Measurements from ENCODE around the gene DIAPH2. TPM values are rescaled to one million over a fixed set of nuclear protein-coding genes. Genes with fewer than 3 reads are reported as not detected.
A peak's percentile ranks its signal among the peaks of the same experiment; 100 is the strongest.

The DIAPH2 gene
- total RNA-seq, 1 experiment from 2014 or later = 10.4 TPM

- BruUV-seq (replicated peaks) = no TSS peak
- POLR2A ChIA-PET (ENCODE audit: low non-redundant PET) = no interaction called here
These were observed 762.7 kb downstream of the DIAPH2 start for GRCh38 chrX:97447306-97447705.

GRCh38 chrX:97452283-97452682 lies 767.6 kb downstream of the DIAPH2 start:
- Histone ChIP-seq H3K27me3 (replicated peaks; ENCODE audit: insufficient read depth, low read depth, low read length, poor library complexity) (peaks cover 4% of the 10 kb centered on the region), H3K4me3 (ENCODE audit: low read depth, low read length, poor library complexity, severe bottlenecking) (no peak overlapping the region), H3K27ac (ENCODE audit: low read depth, low read length, poor library complexity, severe bottlenecking) (no peak overlapping the region), H3K9me3 (ENCODE audit: low read depth, low read length, poor library complexity, severe bottlenecking) (no peaks in the 10 kb centered on the region), H3K4me1 (ENCODE audit: insufficient read depth, low read length, poor library complexity, severe bottlenecking) (no peaks in the 10 kb centered on the region), H3K36me3 (ENCODE audit: insufficient read depth, low read length, poor library complexity, severe bottlenecking) (no peaks in the 10 kb centered on the region)
- ChIA-PET CTCF (no interaction called here), POLR2A (ENCODE audit: low non-redundant PET) (no interaction called here)
- TF ChIP-seq EZH2 (IDR thresholded peaks at IDR 0.05; ENCODE audit: borderline replicate concordance, low read depth, low read length, poor library complexity, severe bottlenecking) (no peak), CTCF (conservative IDR thresholded peaks at IDR 0.05; ENCODE audit: low read depth, low read length) (no peak)
- intact Hi-C loops (cut with micrococcal nuclease; ENCODE audit: unreplicated experiment) = no loop called here
- no TSS peak for BruUV-seq (replicated peaks)
- no peak for DNase-seq (ENCODE audit: low spot score)

More at GRCh38 chrX:97447306-97447705, 762.7 kb downstream of the DIAPH2 start:
- DNase-seq (ENCODE audit: low spot score) = no peak
- H3K27ac ChIP-seq (ENCODE audit: low read depth, low read length, poor library complexity, severe bottlenecking) = no peak overlapping the region
- H3K9me3 ChIP-seq (ENCODE audit: low read depth, low read length, poor library complexity, severe bottlenecking) = no peaks in the 10 kb centered on the region
- TF ChIP-seq CTCF (conservative IDR thresholded peaks at IDR 0.05; ENCODE audit: low read depth, low read length) (no peak), EZH2 (IDR thresholded peaks at IDR 0.05; ENCODE audit: borderline replicate concordance, low read depth, low read length, poor library complexity, severe bottlenecking) (no peak)
- H3K4me3 ChIP-seq (ENCODE audit: low read depth, low read length, poor library complexity, severe bottlenecking) = no peak overlapping the region
- CTCF ChIA-PET = interaction anchor here (0.6 kb wide), 1 partner anchor 147 kb away, joined by 3 read pairs; no protein-coding TSS in a partner anchor
- H3K27me3 ChIP-seq (replicated peaks; ENCODE audit: insufficient read depth, low read depth, low read length, poor library complexity) = peaks cover 9% of the 10 kb centered on the region
- H3K4me1 ChIP-seq (ENCODE audit: insufficient read depth, low read length, poor library complexity, severe bottlenecking) = no peaks in the 10 kb centered on the region
- intact Hi-C loops (cut with micrococcal nuclease; ENCODE audit: unreplicated experiment) = no loop called here
- H3K36me3 ChIP-seq (ENCODE audit: insufficient read depth, low read length, poor library complexity, severe bottlenecking) = no peaks in the 10 kb centered on the region

- Histone ChIP-seq H3K4me3 (ENCODE audit: low read depth, low read length, poor library complexity, severe bottlenecking) (no peak overlapping the region), H3K27me3 (replicated peaks; ENCODE audit: insufficient read depth, low read depth, low read length, poor library complexity) (no peaks in the 10 kb centered on the region), H3K27ac (ENCODE audit: low read depth, low read length, poor library complexity, severe bottlenecking) (no peak overlapping the region), H3K36me3 (ENCODE audit: insufficient read depth, low read length, poor library complexity, severe bottlenecking) (no peaks in the 10 kb centered on the region), H3K9me3 (ENCODE audit: low read depth, low read length, poor library complexity, severe bottlenecking) (no peaks in the 10 kb centered on the region), H3K4me1 (ENCODE audit: insufficient read depth, low read length, poor library complexity, severe bottlenecking) (no peaks in the 10 kb centered on the region)
- 0 out of 2 replicates have a peak, but pooled peaks have one; percentile 18 for TF ChIP-seq CTCF (conservative IDR thresholded peaks at IDR 0.05; ENCODE audit: low read depth, low read length)
- no peak for TF ChIP-seq EZH2 (IDR thresholded peaks at IDR 0.05; ENCODE audit: borderline replicate concordance, low read depth, low read length, poor library complexity, severe bottlenecking)
- POLR2A ChIA-PET (ENCODE audit: low non-redundant PET) = no interaction called here
- no TSS peak for BruUV-seq (replicated peaks)
- intact Hi-C loops (cut with micrococcal nuclease; ENCODE audit: unreplicated experiment) = no loop called here
- no peak for DNase-seq (ENCODE audit: low spot score)
- CTCF ChIA-PET = interaction anchor here (0.5 kb wide), 1 partner anchor 242 kb away, joined by 4 read pairs; no protein-coding TSS in a partner anchor
These were observed 777.1 kb downstream of the DIAPH2 start for GRCh38 chrX:97461763-97462162.
